Nucleus accumbens (tissue), 56 donors: ENCODE data around the gene PTPRM.

Source experiments
- DNase-seq, 56 donors: peaks; one replicate each; lab custom pipeline; 2025; lab: John Stamatoyannopoulos, UW

The PTPRM gene

GRCh38 chr18:8177330-8178016 lies 610.4 kb downstream of the PTPRM start:
- DNase-seq = peak in 3 of 56 donors; percentile 3 to 18 (median 7)

- no peak for DNase-seq
Observed at GRCh38 chr18:8186413-8186812, 619.3 kb downstream of the PTPRM start.

GRCh38 chr18:8188184-8188583 lies 621.1 kb downstream of the PTPRM start:
- DNase-seq = no peak

- DNase-seq = no peak
Observed at GRCh38 chr18:8190980-8191379, 623.9 kb downstream of the PTPRM start.

- no peak for DNase-seq
Observed at GRCh38 chr18:8194431-8194830, 627.3 kb downstream of the PTPRM start.

- DNase-seq = no peak
Observed at GRCh38 chr18:8196238-8196637, 629.1 kb downstream of the PTPRM start.

- no peak for DNase-seq
Observed at GRCh38 chr18:8197499-8197898, 630.4 kb downstream of the PTPRM start.

- no peak for DNase-seq
Observed at GRCh38 chr18:8207996-8208395, 640.9 kb downstream of the PTPRM start.

- no peak for DNase-seq
Observed at GRCh38 chr18:8208716-8209115, 641.6 kb downstream of the PTPRM start.

GRCh38 chr18:8212896-8213780 lies 646.0 kb downstream of the PTPRM start:
- no peak for DNase-seq

GRCh38 chr18:8215741-8216140 lies 648.6 kb downstream of the PTPRM start:
- no peak for DNase-seq

- no peak for DNase-seq
Observed at GRCh38 chr18:8217051-8217564, 650.0 kb downstream of the PTPRM start.

- DNase-seq = no peak
Observed at GRCh38 chr18:8218197-8218596, 651.1 kb downstream of the PTPRM start.

GRCh38 chr18:8221452-8221851 lies 654.3 kb downstream of the PTPRM start:
- DNase-seq = no peak

GRCh38 chr18:8224576-8224975 lies 657.5 kb downstream of the PTPRM start:
- DNase-seq = no peak

GRCh38 chr18:8229040-8229439 lies 661.9 kb downstream of the PTPRM start:
- DNase-seq = no peak

- no peak for DNase-seq
Observed at GRCh38 chr18:8229787-8230186, 662.7 kb downstream of the PTPRM start.

GRCh38 chr18:8231316-8231715 lies 664.2 kb downstream of the PTPRM start:
- no peak for DNase-seq

- DNase-seq = no peak
Observed at GRCh38 chr18:8232791-8233190, 665.7 kb downstream of the PTPRM start.

- no peak for DNase-seq
Observed at GRCh38 chr18:8235894-8236293, 668.8 kb downstream of the PTPRM start.

GRCh38 chr18:8238507-8238906 lies 671.4 kb downstream of the PTPRM start:
- no peak for DNase-seq

- DNase-seq = no peak
Observed at GRCh38 chr18:8241731-8242130, 674.6 kb downstream of the PTPRM start.
